Measurements from ENCODE around the gene EREG. TPM values are rescaled to one million over a fixed set of nuclear protein-coding genes. Genes with fewer than 3 reads are reported as not detected.
A peak's percentile ranks its signal among the peaks of the same experiment; 100 is the strongest.
"Not testable (repeated sequence)": the region's sequence is repeated elsewhere in the genome, so short reads cannot be mapped to it uniquely, and the experiment has no call there.

The EREG gene
- total RNA-seq, 4 donors from 2014 or later: 9.4 to 63.8 (median 31.6) TPM

DNA sequence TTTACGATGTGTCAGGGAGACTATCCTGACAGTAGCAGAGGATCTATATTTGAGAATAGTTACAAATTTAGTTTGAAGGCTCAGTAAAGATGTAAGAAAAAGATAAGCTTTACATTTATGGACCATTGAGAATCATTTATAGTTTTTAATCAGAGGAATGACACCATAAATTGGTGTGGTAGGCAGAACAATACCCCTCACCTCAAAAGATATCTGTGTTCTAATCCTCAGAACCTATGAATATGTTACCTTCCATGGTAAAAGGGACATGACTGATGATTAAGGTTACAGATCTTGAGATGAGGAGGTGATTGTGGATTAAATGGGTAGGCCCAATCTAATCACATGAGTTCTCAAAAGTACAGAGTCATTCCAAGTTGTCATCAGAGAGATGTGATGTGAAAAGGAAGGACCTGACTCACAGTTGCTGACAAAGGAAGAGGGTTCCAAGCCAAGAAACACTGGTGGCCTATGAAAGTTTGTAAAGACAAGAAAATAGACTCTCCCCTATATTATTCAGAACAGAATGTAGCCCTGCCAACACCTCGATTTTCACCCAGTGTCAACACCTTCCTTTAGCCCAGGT, 27.0 kb downstream of the EREG start:
- H3K27me3 ChIP-seq: no peaks in the 10 kb centered on the region
- no peaks in the 10 kb centered on the region for H3K4me1 ChIP-seq
- H3K9me3 ChIP-seq: no peaks in the 10 kb centered on the region
- DNase-seq (ENCODE audit: low spot score in 2 of 2): no peak
- WGBS: 91% methylated on average over 2 of the region's 2 CpGs
- H3K27ac ChIP-seq: no peak overlapping the region
- TF ChIP-seq POLR2A (IDR thresholded peaks at IDR 0.05) (no peak), EP300 (IDR thresholded peaks at IDR 0.05) (no peak), POLR2AphosphoS5 (IDR thresholded peaks at IDR 0.05) (no peak), CTCF (IDR thresholded peaks at IDR 0.05) (no peak)
- no peak overlapping the region for H3K4me3 ChIP-seq
- no peaks in the 10 kb centered on the region for H3K36me3 ChIP-seq

GRCh38 chr4:74394476-74395136, 29.7 kb downstream of the EREG start:
- no peaks in the 10 kb centered on the region for H3K4me1 ChIP-seq
- no peak overlapping the region for H3K4me3 ChIP-seq
- WGBS: 84% methylated on average over 5 of the region's 5 CpGs
- H3K9me3 ChIP-seq: no peaks in the 10 kb centered on the region
- TF ChIP-seq POLR2AphosphoS5 (IDR thresholded peaks at IDR 0.05) (no peak), EP300 (IDR thresholded peaks at IDR 0.05) (no peak), CTCF (IDR thresholded peaks at IDR 0.05) (no peak), POLR2A (IDR thresholded peaks at IDR 0.05) (no peak)
- no peaks in the 10 kb centered on the region for H3K36me3 ChIP-seq
- H3K27me3 ChIP-seq: no peaks in the 10 kb centered on the region
- H3K27ac ChIP-seq: no peak overlapping the region
- no peak for DNase-seq (ENCODE audit: low spot score in 2 of 2)

- Histone ChIP-seq H3K27me3 (no peaks in the 10 kb centered on the region), H3K4me1 (no peaks in the 10 kb centered on the region), H3K36me3 (no peaks in the 10 kb centered on the region), H3K27ac (no peak overlapping the region), H3K4me3 (no peak overlapping the region), H3K9me3 (no peaks in the 10 kb centered on the region)
- WGBS: 44% methylated on average over 2 of the region's 2 CpGs
- DNase-seq (ENCODE audit: low spot score in 2 of 2): no peak
- TF ChIP-seq CTCF (IDR thresholded peaks at IDR 0.05): no peak
- no peak for TF ChIP-seq POLR2AphosphoS5 (IDR thresholded peaks at IDR 0.05)
- no peak for TF ChIP-seq EP300 (IDR thresholded peaks at IDR 0.05)
- TF ChIP-seq POLR2A (IDR thresholded peaks at IDR 0.05): no peak
Observed at GRCh38 chr4:74395633-74396032, 30.7 kb downstream of the EREG start.

GRCh38 chr4:74397748-74398426, 32.9 kb downstream of the EREG start:
- no peaks in the 10 kb centered on the region for H3K36me3 ChIP-seq
- no peaks in the 10 kb centered on the region for H3K27me3 ChIP-seq
- DNase-seq (ENCODE audit: low spot score in 2 of 2): no peak
- no peak overlapping the region for H3K27ac ChIP-seq
- H3K4me1 ChIP-seq: no peaks in the 10 kb centered on the region
- H3K4me3 ChIP-seq: peak overlapping the region; percentile 24
- WGBS: 53% methylated on average over 6 of the region's 6 CpGs
- H3K9me3 ChIP-seq: no peaks in the 10 kb centered on the region
- TF ChIP-seq CTCF (IDR thresholded peaks at IDR 0.05) (no peak), EP300 (IDR thresholded peaks at IDR 0.05) (no peak), POLR2AphosphoS5 (IDR thresholded peaks at IDR 0.05) (no peak), POLR2A (IDR thresholded peaks at IDR 0.05) (no peak)

- H3K9me3 ChIP-seq; H3K4me1 ChIP-seq; H3K4me3 ChIP-seq; DNase-seq (ENCODE audit: low spot score in 2 of 2); H3K36me3 ChIP-seq; H3K27me3 ChIP-seq; H3K27ac ChIP-seq: not testable (repeated sequence)
- 100% methylated on average over 3 of the region's 32 CpGs for WGBS
Observed at GRCh38 chr4:74398894-74399589, 34.1 kb downstream of the EREG start.

Data from suprapubic skin (tissue), 4 donors.